Caco-2 (cell line): ENCODE measurements around the gene ZNF205. TPM values are rescaled to one million over a fixed set of nuclear protein-coding genes. Genes with fewer than 3 reads are reported as not detected.

ENCODE experiments used
- BruUV-seq: library from RNA; stranded (reverse); fragments of 400-500 nt; replicated peaks from 2 replicates; lab custom pipeline; 2021; lab: Mats Ljungman, UMichigan
- CTCF ChIA-PET: fragments of 300-600 bp; sonication (Branson Sonifier 250); formaldehyde crosslinking; loops from one replicate; lab custom pipeline; 2022; ENCODE audit warnings: antibody characterized with exemption; lab: Charles Lee
- POLR2A ChIA-PET: fragments of 300-600 bp; sonication (Branson Sonifier 250); formaldehyde crosslinking; loops from one replicate; lab custom pipeline; 2022; ENCODE audit warnings: antibody characterized with exemption; lab: Charles Lee
- DNase-seq, 2 experiments: peaks; one replicate each; pipeline versions ENCODE4 v3.0.0 to v3.0.0-alpha.2; 2020 to 2022
- H3K27me3 ChIP-seq: replicated peaks from 2 replicates; pipeline ENCODE4 v1.6.0; 2011; ENCODE audit warnings: low read length; ENCODE audit not compliant: control insufficient read depth, insufficient read depth
- H3K36me3 ChIP-seq: 2 replicates; pipeline ENCODE4 v1.5.1; 2011; ENCODE audit warnings: low read length; ENCODE audit not compliant: control insufficient read depth, insufficient read depth
- H3K4me1 ChIP-seq: fragments of 250-450 bp; sonication (Bioruptor Pico); 2 replicates; pipeline ENCODE4 v1.5.1; 2020; ENCODE audit warnings: mild to moderate bottlenecking
- H3K4me3 ChIP-seq: 2 replicates; pipeline ENCODE4 v1.5.1; 2011; ENCODE audit warnings: low read depth, mild to moderate bottlenecking, control low read depth, low read length
- H3K9me3 ChIP-seq: fragments of 250-450 bp; sonication (Bioruptor Pico); 2 replicates; pipeline ENCODE4 v1.5.1; 2020; ENCODE audit warnings: mild to moderate bottlenecking, moderate library complexity
- H3K27ac Mint-ChIP-seq: one replicate; pipeline ENCODE4 v1.8.0; 2022; ENCODE audit warnings: mixed read lengths; ENCODE audit not compliant: unreplicated experiment
- H3K27me3 Mint-ChIP-seq: one replicate; pipeline ENCODE4 v1.8.0; 2022; ENCODE audit warnings: mixed read lengths; ENCODE audit not compliant: insufficient read depth, unreplicated experiment
- H3K36me3 Mint-ChIP-seq: one replicate; pipeline ENCODE4 v1.8.0; 2022; ENCODE audit warnings: mild to moderate bottlenecking, mixed read lengths; ENCODE audit not compliant: insufficient read depth, unreplicated experiment
- H3K4me1 Mint-ChIP-seq: one replicate; pipeline ENCODE4 v1.8.0; 2022; ENCODE audit warnings: low read depth, mixed read lengths; ENCODE audit not compliant: unreplicated experiment
- H3K4me3 Mint-ChIP-seq: one replicate; pipeline ENCODE4 v1.8.0; 2022; ENCODE audit warnings: mild to moderate bottlenecking, moderate library complexity, mixed read lengths; ENCODE audit not compliant: unreplicated experiment
- H3K9me3 Mint-ChIP-seq: one replicate; pipeline ENCODE4 v1.8.0; 2022; ENCODE audit warnings: mixed read lengths; ENCODE audit not compliant: unreplicated experiment
- CTCF ChIP-seq, 2 experiments: fragments of 200-600 bp in 1 of 2; IDR thresholded peaks; 1 replicate in 1 of 2; 2 replicates in 1 of 2; pipeline versions ENCODE4 v1.5.1 to v1.8.0; 2011 to 2022; ENCODE audit warnings: antibody characterized with exemption in 1 of 2, control low read depth in 1 of 2, inconsistent platforms in 1 of 2, low read depth in 1 of 2, low read length in 1 of 2, mild to moderate bottlenecking in 1 of 2, moderate library complexity in 1 of 2; ENCODE audit not compliant: insufficient read depth in 1 of 2, severe bottlenecking in 1 of 2, unreplicated experiment in 1 of 2
- intact Hi-C: fragments of 100-400 bp; cut with micrococcal nuclease; formaldehyde crosslinking; loops from one replicate; pipeline ENCODE4 v1.10.0; 2022; ENCODE audit not compliant: unreplicated experiment
- total RNA-seq: library from RNA; stranded (reverse); gene quantifications from 2 replicates; pipeline ENCODE4 v1.2.3, GENCODE V29; 2022

Gene ZNF205
- total RNA-seq, 1 experiment from 2014 or later: 13.5 TPM

GRCh38 chr16:3099732-3100499 lies 12.5 kb upstream of the ZNF205 start:
- Mint-ChIP-seq H3K27me3 (no peaks in the 10 kb centered on the region), H3K4me3 (peak overlapping the region; percentile 67), H3K27ac (peak overlapping the region; percentile 53), H3K9me3 (no peaks in the 10 kb centered on the region), H3K36me3 (no peaks in the 10 kb centered on the region), H3K4me1 (peaks cover 14% of the 10 kb centered on the region)
- H3K36me3 ChIP-seq: no peaks in the 10 kb centered on the region
- DNase-seq: peak; percentile 93 to 94
- H3K4me1 ChIP-seq: peaks cover 10% of the 10 kb centered on the region
- POLR2A ChIA-PET: no interaction called here
- no peaks in the 10 kb centered on the region for H3K27me3 ChIP-seq
- no peak overlapping the region for H3K4me3 ChIP-seq
- intact Hi-C loops: loop anchor here (2.0 kb wide), 1 partner anchor 35 kb away; the partner anchor contains the start of gene ZNF213
- no peaks in the 10 kb centered on the region for H3K9me3 ChIP-seq
- BruUV-seq: no TSS peak
- TF ChIP-seq CTCF (IDR thresholded peaks at IDR 0.05; ENCODE audit: insufficient read depth in 1 of 2, low read depth in 1 of 2, low read length in 1 of 2, severe bottlenecking in 1 of 2, unreplicated experiment in 1 of 2): no peak
- CTCF ChIA-PET: interaction anchor here (1.2 to 2.3 kb wide), 2 partner anchors 29 to 42 kb away, joined by 3 to 6 read pairs; no protein-coding TSS in a partner anchor

GRCh38 chr16:3101018-3101840 lies 11.2 kb upstream of the ZNF205 start:
- Mint-ChIP-seq H3K27me3 (no peaks in the 10 kb centered on the region), H3K4me3 (peak overlapping the region; percentile 29), H3K9me3 (no peaks in the 10 kb centered on the region), H3K4me1 (peaks cover 14% of the 10 kb centered on the region), H3K36me3 (no peaks in the 10 kb centered on the region), H3K27ac (peak overlapping the region; percentile 10)
- no peaks in the 10 kb centered on the region for H3K27me3 ChIP-seq
- intact Hi-C loops: loop anchor here (2.0 kb wide), 1 partner anchor 34 kb away; the partner anchor contains the start of gene ZNF213
- CTCF ChIA-PET: interaction anchor here (0.6 kb wide), 1 partner anchor 1053 kb away, joined by 3 read pairs; no protein-coding TSS in a partner anchor
- peaks cover 10% of the 10 kb centered on the region for H3K4me1 ChIP-seq
- TF ChIP-seq CTCF (IDR thresholded peaks at IDR 0.05; ENCODE audit: insufficient read depth in 1 of 2, low read depth in 1 of 2, low read length in 1 of 2, severe bottlenecking in 1 of 2, unreplicated experiment in 1 of 2): peak; percentile 46 to 59
- no peak overlapping the region for H3K4me3 ChIP-seq
- no peaks in the 10 kb centered on the region for H3K9me3 ChIP-seq
- H3K36me3 ChIP-seq: no peaks in the 10 kb centered on the region
- POLR2A ChIA-PET: interaction anchor here (0.6 kb wide), 1 partner anchor 1393 kb away, joined by 3 read pairs; no protein-coding TSS in a partner anchor
- peak in 1 of 2 experiments; percentile 50 for DNase-seq
- no TSS peak for BruUV-seq
